IMR-90 (cell line): ENCODE data around the gene MAVS.

Experiments
- BHLHE40 ChIP-seq: fragments of 150-350 bp; IDR thresholded peaks from 2 replicates; pipeline ENCODE4 v1.6.1; 2016; ENCODE audit warnings: mild to moderate bottlenecking, low read depth, low read length
- CEBPB ChIP-seq: IDR thresholded peaks from 2 replicates; pipeline ENCODE4 v1.6.1; 2012; ENCODE audit warnings: low read depth, low read length, improper control_type of control experiment
- CHD1 ChIP-seq: IDR thresholded peaks from 2 replicates; pipeline ENCODE4 v1.6.1; 2012; ENCODE audit warnings: low read depth, low read length, improper control_type of control experiment
- CTCF ChIP-seq: conservative IDR thresholded peaks from 2 replicates; pipeline ENCODE4 v1.5.1; 2012; ENCODE audit warnings: mild to moderate bottlenecking, low read depth, low read length, improper control_type of control experiment
- FOS ChIP-seq: fragments of 150-350 bp; IDR thresholded peaks from 2 replicates; pipeline ENCODE4 v1.6.1; 2016; ENCODE audit warnings: low read depth, low read length
- MAFK ChIP-seq: IDR thresholded peaks from 2 replicates; pipeline ENCODE4 v1.6.1; 2012; ENCODE audit warnings: low read depth, low read length, improper control_type of control experiment
- POLR2A ChIP-seq: IDR thresholded peaks from 2 replicates; pipeline ENCODE4 v1.6.1; 2012; ENCODE audit warnings: mild to moderate bottlenecking, low read depth, low read length
- RAD21 ChIP-seq: IDR thresholded peaks from 2 replicates; pipeline ENCODE4 v1.6.1; 2012; ENCODE audit warnings: low read length, improper control_type of control experiment
- RFX5 ChIP-seq: IDR thresholded peaks from 2 replicates; pipeline ENCODE4 v1.8.0; 2012; ENCODE audit warnings: low read depth, mild to moderate bottlenecking, low read length, moderate library complexity
- SMC3 ChIP-seq: fragments of 150-350 bp; IDR thresholded peaks from 2 replicates; pipeline ENCODE4 v1.6.1; 2016; ENCODE audit warnings: low read depth, mild to moderate bottlenecking, antibody characterized with exemption, low read length, moderate library complexity
- USF2 ChIP-seq: fragments of 150-350 bp; IDR thresholded peaks from 2 replicates; pipeline ENCODE4 v1.6.1; 2017; ENCODE audit warnings: mild to moderate bottlenecking, antibody characterized with exemption, low read length, low read depth

GRCh38 chr20:3811467-3812258 is 35.0 kb upstream of the MAVS start:
- TF ChIP-seq POLR2A (0 out of 2 replicates have a peak, but pooled peaks have one; percentile 64), BHLHE40 (peak; percentile 79; the same call in 1 of the 2 replicates), CTCF (no peak), CHD1 (peak; percentile 84; the same call in 1 of the 2 replicates), FOS (peak; percentile 95), RFX5 (no peak), MAFK (no peak), USF2 (peak; percentile 77), RAD21 (no peak), CEBPB (peak; percentile 98), SMC3 (no peak)
